CD4-positive, alpha-beta T cell treated with Interleukin-6 for 4 hours (primary cell): ENCODE results near the gene ZBTB18.
A peak's percentile ranks its signal among the peaks of the same experiment; 100 is the strongest.
"Not testable (repeated sequence)": the region's sequence is repeated elsewhere in the genome, so short reads cannot be mapped to it uniquely, and the experiment has no call there.

ENCODE experiments used
- DNase-seq: peaks from one replicate; pipeline ENCODE4 v3.0.0-alpha.2; 2020; ENCODE audit warnings: mixed read lengths

ZBTB18 gene

DNA sequence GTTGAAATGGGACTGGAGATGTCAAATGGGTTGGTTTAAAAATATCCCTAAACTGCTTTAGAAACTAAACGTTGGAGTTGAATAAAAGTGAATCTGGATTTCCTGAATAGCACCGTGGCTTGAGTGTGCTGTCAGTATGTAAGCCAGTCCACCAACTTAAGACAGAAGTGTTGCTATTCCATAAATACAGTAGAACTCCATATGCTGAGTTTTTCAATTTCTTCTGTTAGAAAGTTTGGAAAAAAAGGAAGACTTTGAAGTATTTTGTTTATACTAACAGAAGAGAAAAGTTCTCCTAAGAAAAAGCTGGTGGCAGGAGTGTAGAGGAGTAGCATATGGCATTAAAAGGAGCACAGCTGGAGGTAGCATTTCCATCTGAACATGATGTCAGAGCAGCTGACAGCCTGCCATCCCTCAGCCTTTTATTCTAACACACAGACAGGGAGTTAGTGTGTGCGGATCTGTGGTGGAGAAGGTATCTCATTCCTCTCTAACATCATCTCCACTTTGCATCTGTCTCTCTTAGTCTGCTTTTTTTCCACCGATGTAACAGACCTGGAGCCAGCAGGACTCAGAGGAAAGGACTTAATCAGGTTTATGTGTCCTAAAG lies at the start of gene ZBTB18:
TSS of gene ZBTB18 (plus strand) at position 449 of the 610 bp plus-strand sequence. CDS start at position 598, 149 bp downstream.
- DNase-seq = peak; percentile 7

DNA sequence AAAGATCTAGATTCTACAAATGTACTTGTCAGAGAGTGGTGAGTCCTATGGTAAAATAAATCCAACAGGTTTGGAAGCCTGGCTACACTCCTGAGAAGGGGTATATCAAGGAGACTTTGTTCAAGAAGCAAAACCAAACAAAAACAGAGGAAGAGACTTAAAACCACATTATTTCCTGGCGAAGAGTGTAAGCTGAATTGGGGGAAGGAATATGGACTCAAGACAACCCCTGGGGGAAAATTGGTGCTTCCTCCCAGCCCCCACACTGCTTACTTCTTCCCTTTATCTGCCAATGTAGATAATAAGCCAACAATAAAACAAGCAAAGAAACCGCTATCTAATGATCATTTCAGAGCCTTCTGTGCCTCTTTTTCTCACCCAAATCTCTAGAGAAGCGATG lies 48.4 kb upstream of the ZBTB18 start:
- DNase-seq = no peak

DNA sequence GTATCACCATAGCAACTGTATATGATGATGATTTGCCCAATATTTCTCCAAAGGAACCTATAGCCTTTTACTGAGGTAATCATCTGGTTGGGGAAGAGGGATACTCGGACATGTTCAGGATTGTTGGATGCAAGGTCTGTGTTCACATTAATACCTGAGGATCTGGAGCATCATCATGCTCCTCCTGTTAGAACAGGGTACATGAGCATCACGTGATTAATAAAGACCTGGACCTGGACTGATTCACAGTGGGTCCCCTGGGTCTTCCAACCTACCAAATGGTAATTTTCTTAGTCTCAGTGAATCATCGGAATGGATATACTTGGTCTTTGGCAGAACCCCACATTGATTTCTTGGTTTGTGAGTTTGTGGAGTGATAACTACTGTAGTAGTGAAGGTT lies 45.6 kb upstream of the ZBTB18 start:
- no peak for DNase-seq

DNA sequence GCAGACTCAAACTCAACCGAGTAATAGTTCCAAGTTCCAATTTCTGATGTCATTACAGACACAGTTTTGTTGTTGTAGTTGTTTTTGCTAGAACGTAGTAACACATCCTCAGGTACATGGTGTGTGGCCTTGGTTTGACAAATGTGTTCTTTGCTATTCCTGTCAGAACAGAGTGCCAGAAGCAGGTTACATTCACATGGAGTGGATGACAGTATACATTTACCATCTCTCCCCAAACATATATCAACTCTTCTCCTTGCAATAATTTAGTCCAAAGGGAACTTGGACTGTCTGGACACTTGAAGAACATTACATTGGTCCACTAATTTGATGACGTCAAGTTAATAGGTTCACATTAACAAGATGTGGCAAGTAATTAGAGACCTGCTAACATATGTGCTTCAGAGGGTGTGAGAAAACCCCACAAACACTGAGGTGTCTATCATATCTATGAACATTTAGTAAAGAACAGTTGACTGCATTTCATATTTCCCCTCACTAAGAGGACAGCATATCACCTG lies 44.6 kb upstream of the ZBTB18 start:
- no peak for DNase-seq

DNA sequence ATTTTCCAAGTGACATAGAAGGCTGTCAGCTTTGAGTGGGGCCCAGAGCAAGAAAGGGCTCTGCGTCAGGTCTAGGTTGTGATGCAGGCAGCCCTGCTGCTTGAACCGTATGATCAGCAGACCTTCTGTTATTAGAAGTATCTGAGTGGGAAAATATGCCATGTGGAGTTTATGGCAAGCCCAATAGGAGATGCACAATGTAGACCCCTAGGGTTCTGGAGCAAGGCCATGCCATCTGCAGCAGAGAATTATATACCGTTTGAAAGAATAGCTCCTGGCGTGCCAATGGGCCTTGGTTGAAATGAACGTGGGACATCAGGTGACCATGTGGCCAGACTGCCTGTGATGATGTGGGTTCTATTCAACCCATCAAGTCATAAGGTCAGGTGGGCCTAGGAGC lies 44.1 kb upstream of the ZBTB18 start:
- no peak for DNase-seq

DNA sequence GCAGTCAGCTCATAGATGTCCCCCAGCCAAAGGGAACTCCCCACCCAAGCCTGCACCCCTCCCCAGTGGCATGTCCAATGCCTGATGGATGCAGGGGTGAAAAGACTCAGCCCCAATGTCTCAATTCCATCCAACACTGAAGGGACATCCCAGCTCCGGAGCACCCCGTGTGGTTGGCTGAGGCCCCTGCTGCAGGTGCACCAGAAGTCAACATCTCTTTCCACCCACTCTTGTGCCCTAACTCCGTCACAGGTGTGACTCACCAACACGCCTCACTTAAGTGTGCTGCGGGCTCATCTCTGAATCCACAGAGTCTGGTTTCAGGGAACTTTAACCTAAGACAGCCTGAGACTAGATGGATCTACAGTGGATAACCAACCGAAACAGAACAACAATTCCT lies 40.9 kb upstream of the ZBTB18 start:
- peak; percentile 7 for DNase-seq

DNA sequence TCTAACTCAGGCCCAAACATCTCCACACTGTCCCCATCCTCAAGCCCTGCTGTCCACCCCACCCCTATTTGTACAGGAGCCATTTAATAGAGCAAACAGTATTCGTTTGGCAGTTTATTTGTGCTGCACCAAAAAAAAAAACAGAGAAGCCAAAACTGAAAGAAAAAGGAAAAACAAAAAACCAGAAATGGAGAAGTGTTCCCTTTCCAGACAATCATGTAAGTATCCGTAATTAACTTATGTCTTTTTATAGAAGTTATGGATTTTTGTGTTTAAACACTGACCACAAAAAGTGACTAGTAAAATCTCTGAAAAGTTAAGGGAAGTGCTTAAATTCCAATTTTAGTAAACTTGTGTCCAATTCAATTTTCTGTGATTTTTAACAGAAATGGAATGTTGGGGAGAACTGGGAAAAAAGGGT lies 40.4 kb upstream of the ZBTB18 start:
- no peak for DNase-seq

DNA sequence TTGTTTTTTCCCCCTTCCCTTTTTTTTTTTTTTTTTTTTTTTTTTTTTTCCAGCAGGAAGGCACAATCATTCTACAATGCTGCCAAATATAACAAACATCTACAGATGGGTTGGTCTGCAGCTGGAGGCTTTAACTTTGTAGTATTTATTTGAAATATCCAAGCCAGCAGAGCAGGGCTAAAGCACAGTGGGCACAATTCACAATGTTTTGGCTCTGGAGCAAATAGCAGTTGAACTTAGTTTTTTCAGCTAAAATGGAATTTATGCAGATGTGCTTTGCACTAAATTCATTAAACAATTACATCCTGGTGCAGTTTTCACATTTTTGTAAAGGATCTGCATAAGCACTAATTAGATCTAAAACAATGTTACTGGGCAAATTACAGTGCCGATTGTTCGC lies 39.8 kb upstream of the ZBTB18 start:
- no peak for DNase-seq

DNA sequence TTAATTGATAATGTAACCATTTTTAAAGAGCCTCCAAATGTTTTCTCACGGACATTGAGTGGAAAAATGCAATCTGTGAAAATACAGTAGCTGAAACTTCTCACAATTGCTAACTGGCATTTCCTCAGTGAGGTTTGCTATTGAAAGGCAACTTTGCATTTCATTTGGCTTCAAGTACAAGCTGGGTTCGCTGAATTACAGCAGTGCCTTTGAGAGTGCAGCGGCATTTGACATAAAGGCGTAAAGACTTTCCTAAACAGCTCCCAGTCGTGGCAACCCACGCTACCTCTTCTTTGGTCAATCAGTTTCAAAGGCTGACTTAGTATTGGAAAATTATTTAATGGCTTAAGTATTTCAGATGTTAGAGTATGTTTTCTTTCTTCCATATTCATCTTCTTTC lies 39.3 kb upstream of the ZBTB18 start:
- no peak for DNase-seq

DNA sequence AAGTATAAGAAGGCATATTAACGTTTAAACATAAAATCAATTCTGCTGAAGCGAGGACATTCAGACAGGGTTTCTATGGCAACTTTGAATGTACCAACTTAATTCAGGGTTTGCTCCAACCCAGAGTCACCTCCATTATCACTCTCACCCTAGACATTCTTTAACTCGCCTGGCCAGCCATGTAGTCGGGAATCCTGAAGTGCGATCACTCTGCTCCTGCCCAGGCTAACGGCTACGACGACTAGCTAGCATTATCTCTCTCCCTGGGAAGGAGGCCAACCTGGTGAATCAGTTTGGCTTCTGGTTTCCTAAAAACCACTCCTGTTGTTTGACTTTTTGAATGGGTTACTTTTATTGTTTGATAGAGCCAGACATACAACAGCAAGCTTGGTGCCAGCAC lies 38.9 kb upstream of the ZBTB18 start:
- no peak for DNase-seq

DNA sequence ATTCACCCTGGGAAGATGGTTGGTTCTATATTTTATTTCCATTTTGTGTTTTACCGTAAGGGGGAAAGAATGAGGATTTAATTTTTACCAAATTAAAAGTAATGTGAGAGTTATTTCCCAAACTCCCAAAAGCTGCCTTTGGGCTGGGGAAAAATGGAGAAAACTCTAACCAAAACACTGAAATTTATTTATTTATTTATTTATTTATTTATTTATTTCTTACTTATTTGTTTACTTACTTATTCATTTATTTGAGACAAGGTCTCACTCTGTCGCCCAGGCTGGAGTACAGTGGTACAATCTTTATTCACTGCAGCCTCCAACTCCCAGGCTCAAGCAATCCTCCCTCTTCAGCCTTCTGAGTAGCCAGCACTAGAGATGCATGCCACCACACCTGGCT lies 38.0 kb upstream of the ZBTB18 start:
- DNase-seq = no peak

DNA sequence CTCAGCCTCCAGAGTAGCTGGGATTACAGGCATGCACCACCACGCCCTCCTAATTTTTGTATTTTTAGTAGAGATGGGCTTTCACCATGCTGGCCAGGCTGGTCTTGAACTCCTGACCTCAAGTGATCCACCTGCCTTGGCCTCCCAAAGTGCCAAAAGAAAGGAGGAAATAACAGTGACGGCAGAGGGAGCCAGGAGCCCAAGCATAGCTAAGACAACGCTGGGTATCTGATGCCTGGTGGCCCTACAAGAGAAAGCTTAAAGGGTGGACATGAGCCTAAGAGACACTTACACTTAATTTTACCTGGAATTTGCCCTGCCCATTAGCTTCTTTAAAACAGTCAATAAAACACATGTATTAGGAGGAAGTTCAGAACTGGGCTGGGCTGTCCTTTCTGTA lies 36.2 kb upstream of the ZBTB18 start:
- DNase-seq = not testable (repeated sequence)

DNA sequence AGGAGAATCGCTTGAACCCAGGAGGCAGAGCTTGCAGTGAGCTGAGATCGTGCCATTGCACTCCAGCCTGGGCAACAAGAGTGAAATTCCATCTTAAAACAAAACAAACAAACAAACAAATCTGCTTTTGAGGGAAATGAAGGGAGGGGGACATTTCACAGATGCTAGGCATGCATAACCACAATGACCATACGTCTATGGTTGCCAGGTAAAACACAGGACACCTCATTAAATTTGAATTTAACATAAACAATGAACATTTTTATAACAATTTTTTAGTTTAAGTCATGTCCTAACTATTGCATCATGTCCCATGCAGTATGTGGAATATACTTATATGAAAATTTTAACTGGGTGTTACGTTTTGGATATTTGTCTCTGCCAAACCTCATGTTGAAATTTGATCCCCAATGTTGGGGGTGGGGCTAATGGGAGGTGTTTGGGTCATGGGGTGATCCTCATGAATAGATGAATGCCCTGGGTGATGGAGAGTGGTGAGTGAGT lies 31.0 kb upstream of the ZBTB18 start:
- DNase-seq = no peak

DNA sequence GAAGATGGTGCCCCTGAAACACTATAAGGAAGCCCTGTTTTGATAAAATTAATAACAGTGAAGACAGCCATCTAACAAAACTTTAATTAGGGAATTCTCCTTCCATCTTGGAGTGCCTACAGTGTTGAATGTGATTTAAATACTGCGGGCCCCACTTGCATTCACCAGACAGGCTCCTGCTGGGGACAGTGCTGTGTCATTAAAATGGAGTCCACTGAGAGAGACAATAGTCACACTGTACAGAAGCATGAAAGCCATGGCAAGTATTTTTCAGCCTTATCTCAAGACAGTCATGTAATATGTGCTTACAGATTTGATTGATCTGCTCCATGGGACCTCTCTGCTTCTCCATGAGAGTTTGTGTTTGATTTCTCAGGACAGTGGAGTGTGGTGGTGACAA lies 29.7 kb upstream of the ZBTB18 start:
- DNase-seq = no peak

DNA sequence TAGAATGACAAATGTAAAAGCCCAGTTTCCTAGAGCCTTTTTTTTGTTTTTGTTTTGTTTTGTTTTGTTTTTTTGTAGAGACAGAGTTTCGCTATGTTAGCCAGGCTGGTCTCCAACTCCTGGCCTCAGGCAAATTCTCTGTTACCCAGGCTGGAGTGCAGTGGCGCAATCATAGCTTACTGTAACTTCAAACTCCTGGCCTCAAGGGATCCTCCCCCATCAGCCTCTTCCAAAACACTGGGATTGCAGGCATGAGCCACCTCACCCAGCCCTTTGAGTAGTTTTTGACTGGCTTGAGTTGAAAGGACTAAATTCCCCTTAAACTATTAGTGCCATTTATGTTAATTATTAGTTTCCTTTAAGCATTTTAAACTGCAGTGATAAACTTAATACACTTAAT lies 28.8 kb upstream of the ZBTB18 start:
- no peak for DNase-seq

DNA sequence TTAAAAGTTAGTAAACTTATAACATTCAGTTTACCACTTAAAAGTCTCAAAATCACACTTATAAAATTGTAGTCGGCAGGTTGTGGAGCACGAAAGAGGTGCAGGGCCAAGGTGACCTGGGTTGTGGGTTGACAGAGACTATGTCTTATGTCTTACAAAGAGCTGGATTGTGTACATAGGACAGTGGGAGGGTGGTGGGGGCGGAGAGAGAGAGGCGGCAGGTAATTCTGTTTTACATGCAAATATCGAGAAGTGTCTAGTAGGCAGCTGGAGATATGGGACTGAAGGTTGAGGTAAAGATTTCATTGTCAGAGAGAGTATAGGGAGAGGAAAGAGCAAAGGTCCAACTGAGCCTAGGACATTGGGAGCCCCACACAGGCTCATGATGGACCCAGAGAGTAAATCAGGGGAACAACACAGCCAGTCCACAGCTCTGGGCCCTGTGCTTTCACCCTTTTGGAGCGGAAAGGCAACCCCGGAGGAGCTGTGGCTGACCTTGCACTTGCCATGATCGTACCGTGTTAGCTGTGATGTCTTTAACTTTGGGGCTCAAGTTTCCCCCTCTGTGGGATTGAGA lies 28.1 kb upstream of the ZBTB18 start:
- no peak for DNase-seq

DNA sequence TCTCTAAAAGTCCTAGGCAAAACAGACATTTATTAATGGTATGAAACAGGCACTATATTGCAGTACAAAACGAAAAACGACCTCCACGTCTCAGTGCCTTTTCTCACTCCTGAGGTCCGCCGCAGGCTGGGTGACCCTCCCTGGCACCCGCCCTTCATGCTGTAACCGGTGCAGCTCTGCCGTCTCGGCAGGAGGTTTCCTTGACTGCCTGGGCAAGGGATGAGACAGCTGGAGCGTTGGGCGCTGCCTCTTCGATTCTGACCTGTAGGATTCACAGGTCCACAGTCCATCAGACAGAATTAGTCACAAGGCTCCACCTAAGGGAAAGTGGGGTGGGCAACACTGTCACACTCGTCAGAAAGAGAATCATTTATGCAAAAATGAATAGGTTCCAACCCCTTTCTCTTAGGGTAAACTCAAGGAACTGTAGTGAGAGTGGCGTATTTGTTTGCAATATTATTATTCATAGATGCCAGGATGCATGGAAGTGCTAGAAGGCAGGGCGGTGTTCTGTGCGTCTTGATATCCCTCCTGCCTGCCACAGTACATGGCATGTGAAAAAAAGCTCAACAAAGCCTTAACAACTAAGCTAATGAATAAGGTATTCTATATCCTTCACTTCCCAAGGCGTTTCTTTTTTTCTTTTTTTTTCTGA lies 23.5 kb upstream of the ZBTB18 start:
- DNase-seq = no peak

DNA sequence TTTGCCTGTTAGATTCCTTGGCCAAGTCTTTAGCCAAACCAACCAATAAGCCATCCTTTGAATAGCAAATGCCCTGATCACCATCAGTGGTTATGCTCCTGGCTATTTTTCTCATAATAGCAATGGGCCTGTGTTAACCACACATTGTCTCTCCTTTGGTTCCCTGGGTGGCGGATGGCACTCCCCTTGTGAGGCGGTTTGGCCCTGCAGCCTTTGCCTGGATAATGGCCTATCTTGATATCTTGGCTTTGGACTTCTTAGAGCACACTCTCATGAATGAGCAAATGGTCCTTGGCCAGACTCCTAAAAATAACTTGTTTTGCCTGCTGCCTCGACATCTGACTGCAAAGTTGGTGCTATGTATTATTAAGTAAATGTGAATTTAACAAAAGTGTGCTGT lies 22.4 kb upstream of the ZBTB18 start:
- no peak for DNase-seq

DNA sequence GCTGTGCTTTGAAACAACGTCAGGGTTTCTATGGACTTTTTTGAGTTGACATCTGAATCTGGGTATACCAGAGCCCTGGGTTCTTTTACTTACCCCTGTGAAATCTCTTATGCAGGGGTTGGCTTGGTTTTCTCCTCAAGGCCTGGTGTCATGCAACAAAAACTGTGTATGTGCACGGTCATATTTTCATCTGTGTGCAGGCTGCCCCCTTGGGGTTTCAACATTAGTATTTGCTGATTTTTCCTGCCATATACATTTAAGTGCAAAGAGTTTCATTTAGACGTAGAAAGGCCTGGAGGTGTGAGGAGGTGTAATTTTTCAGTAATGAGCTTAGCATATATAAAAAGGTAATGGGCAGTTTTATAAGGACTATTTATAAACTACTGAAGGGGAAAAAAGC lies 22.0 kb upstream of the ZBTB18 start:
- no peak for DNase-seq

DNA sequence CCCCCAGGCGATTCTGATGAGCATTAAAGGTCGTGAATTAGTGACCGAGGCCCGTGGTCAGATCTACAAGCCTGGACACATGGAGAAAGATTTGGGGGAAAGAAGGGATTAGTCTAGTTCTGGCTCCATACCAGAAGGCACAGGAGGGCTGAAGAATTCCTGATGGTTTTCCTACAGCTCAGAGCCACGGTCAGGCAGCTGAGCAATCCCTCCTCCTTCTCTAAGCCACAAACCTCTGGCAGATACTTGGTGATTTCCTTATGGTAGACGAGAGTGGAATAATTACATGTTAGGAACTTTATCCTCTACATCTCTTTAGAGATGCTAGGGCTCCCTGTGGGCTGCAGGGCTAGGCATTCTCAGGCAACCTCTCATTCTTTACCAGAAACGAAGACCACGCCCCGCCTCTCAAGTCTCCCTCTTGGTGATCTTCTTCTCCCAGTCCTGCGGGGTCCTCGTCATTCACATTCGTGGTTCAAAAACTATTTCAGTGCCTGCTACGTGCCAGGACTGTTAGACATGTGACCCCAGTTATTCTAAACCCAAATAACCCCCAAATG lies 20.5 kb upstream of the ZBTB18 start:
- DNase-seq = no peak

DNA sequence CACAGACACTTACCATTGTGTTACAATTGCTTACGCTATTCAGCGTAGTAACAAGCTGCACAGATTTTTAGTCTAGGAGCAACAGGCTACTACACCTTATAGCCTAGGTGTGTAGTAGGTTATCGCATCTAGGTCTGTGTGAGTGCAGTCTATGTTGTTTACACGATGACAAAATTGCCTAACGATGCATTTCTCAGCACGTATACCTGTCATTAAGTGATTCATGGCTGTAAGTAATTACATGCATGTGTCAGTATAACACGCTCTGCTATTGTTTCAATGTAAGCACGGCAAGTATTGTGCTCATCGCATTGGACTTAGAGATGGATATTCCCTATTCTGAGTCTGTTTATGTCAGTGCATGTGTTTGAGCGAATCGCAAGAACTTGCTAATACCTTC lies 15.7 kb upstream of the ZBTB18 start:
- DNase-seq = no peak

DNA sequence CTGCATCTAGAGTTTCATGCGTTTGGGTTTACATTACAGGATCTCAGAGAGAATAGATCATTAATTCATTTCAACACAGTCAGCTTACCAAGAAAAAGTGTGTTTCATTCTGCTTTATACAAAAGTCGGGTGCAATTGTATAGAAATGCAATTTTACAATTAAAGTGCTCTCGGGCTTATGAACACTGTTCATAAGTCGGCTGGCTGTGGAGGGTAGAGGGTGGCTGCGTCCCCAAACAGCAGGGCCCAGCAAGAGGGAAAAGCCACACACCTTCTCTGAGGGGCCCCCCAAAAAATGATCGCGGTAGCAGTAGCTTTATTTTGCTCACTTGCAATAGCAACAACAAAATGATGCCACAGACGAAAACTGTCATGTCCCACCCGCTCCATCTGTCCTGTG lies 13.8 kb upstream of the ZBTB18 start:
- DNase-seq = no peak

DNA sequence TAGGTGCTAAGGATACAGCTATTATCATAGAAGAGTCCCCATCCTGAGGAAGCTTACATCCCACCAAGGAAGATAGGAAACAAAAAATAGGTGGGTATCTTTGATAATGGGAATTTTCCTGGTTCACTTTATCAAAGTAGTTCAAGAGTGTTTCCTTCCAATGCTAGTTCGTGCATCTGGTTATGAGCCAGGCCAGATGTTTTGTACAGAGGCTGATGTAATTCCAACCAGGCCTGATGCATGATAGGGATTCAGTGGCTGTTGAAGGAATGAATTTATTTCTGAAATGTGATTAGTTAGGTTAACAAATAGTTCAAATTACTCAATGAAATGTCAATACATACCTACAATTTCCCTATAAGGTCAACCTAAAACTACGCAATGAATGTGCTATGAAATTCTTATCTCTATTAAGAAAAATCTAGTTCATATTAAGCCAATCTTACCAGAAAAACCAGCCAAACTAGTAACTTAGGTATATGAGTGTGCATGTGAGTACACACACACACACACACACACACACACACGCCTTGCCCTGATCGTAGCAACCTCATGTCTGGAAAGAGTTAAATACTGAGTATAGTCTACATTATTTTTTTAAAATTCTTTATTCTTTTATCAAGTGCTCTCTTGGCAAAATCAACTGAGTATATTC lies 9.5 kb upstream of the ZBTB18 start:
- no peak for DNase-seq
